ENCODE measurements around the gene KIN. TPM values are rescaled to one million over a fixed set of nuclear protein-coding genes. Genes with fewer than 3 reads are reported as not detected.
"Not testable (repeated sequence)": the region's sequence is repeated elsewhere in the genome, so short reads cannot be mapped to it uniquely, and the experiment has no call there.

Gene KIN
- polyA plus RNA-seq, 2 of the 4 experiments (the other 2 are of a cell fraction), result 8.3 to 19.0 TPM

DNA sequence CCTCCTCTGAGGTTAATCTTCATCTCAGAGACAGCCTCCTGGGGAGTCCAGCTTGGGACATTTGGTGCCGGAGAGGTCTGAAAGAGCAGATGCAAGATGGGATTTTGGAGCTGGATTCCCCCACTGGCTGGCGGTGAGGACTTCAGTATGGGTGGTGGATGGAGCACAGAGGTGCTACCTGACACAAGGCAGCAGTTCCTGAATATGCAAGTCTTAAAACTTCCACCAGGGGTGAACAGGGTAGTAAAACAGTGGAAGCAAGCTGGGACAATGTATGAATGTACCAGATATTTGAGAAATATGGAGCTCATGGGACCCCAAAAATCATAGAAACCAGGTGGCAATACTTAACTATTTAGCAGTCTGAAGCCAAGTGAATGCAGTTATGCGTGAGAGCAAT lies 25.7 kb upstream of the KIN start (continued):
- TF ChIP-seq, protein P1, sequence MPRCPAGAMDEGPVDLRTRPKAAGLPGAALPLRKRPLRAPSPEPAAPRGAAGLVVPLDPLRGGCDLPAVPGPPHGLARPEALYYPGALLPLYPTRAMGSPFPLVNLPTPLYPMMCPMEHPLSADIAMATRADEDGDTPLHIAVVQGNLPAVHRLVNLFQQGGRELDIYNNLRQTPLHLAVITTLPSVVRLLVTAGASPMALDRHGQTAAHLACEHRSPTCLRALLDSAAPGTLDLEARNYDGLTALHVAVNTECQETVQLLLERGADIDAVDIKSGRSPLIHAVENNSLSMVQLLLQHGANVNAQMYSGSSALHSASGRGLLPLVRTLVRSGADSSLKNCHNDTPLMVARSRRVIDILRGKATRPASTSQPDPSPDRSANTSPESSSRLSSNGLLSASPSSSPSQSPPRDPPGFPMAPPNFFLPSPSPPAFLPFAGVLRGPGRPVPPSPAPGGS (IDR thresholded peaks at IDR 0.05), result no peak
- TF ChIP-seq HOXA7 (CRISPR knock-in tag; IDR thresholded peaks at IDR 0.05), result no peak
- TF ChIP-seq, protein P2, sequence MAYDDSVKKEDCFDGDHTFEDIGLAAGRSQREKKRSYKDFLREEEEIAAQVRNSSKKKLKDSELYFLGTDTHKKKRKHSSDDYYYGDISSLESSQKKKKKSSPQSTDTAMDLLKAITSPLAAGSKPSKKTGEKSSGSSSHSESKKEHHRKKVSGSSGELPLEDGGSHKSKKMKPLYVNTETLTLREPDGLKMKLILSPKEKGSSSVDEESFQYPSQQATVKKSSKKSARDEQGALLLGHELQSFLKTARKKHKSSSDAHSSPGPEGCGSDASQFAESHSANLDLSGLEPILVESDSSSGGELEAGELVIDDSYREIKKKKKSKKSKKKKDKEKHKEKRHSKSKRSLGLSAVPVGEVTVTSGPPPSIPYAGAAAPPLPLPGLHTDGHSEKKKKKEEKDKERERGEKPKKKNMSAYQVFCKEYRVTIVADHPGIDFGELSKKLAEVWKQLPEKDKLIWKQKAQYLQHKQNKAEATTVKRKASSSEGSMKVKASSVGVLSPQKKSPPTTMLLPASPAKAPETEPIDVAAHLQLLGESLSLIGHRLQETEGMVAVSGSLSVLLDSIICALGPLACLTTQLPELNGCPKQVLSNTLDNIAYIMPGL (CRISPR knock-in tag; IDR thresholded peaks at IDR 0.05; ENCODE audit: borderline replicate concordance), result no peak
- no peak for TF ChIP-seq KDM1A (IDR thresholded peaks at IDR 0.05; ENCODE audit: low read depth)
- TF ChIP-seq ZSCAN20 (CRISPR knock-in tag; IDR thresholded peaks at IDR 0.05), result no peak
- no peak for TF ChIP-seq JUNB (IDR thresholded peaks at IDR 0.05)
- no peak for TF ChIP-seq RCOR1 (IDR thresholded peaks at IDR 0.05; ENCODE audit: low read depth, low read length)
- no peak for TF ChIP-seq RARB (CRISPR knock-in tag; IDR thresholded peaks at IDR 0.05)
- no peak for TF ChIP-seq POLR2A (IDR thresholded peaks at IDR 0.05; ENCODE audit: low read length)
- TF ChIP-seq, protein P3, sequence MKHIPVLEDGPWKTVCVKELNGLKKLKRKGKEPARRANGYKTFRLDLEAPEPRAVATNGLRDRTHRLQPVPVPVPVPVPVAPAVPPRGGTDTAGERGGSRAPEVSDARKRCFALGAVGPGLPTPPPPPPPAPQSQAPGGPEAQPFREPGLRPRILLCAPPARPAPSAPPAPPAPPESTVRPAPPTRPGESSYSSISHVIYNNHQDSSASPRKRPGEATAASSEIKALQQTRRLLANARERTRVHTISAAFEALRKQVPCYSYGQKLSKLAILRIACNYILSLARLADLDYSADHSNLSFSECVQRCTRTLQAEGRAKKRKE (CRISPR knock-in tag; IDR thresholded peaks at IDR 0.05; ENCODE audit: low read depth), result no peak

DNA sequence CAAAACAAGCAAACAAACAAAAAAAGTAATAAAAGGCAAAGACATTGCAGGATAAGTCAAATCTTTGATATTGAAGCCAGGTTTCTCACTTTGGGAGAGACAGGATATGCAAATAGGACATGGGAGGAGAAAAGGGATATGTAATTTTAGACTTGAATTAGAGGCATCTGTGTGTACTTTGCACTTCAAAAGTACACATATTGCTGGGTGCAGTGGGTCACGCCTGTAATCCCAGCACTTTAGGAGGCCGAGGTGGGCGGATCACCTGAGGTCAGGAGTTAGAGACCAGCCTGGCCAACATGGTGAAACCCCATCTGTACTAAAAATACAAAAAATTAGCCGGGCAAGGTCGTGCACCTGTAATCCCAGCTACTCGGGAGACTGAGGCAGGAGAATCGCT lies 23.9 kb upstream of the KIN start:
- 60% methylated on average over 7 of the region's 7 CpGs for WGBS (ENCODE audit: missing lambda C conversion rate)
- H3K27ac ChIP-seq; H3K9me3 ChIP-seq; H3K4me2 ChIP-seq; ATAC-seq; FAIRE-seq; H3K4me1 ChIP-seq; DNase-seq (ENCODE audit: low read depth in 1 of 2, low spot score in 1 of 2); POLR2A ChIA-PET; H3K4me3 ChIP-seq: not testable (repeated sequence)
- CTCF ChIA-PET, result interaction anchor here (1.3 kb wide), 1 partner anchor 24 kb away, joined by 3 read pairs; the partner anchor contains the start of genes ATP5F1C and KIN

DNA sequence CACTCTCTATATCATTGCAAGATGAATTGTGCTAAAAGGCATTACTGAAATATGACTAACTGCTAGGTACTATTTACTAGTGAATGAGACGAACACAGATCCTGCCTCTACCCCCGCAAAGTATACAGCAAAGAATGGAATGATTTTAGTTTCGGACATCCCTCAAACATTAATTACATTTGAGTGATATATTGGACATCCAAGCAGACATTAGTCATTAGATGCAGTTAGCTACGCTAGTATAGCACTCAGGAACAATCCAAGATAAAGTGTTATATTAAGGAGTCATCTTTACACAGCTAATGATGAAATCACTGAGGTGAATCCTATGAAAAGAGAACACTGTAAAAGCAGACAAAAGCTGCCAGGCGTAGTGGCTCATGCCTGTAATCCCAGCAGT lies 23.2 kb upstream of the KIN start:
- no peak for TF ChIP-seq NR3C1 (IDR thresholded peaks at IDR 0.05)
- no peak for TF ChIP-seq ZSCAN20 (CRISPR knock-in tag; IDR thresholded peaks at IDR 0.05)
- TF ChIP-seq CBX2 (IDR thresholded peaks at IDR 0.05; ENCODE audit: borderline replicate concordance, low read depth), result no peak
- TF ChIP-seq FOSL2 (IDR thresholded peaks at IDR 0.05), result no peak
- TF ChIP-seq FOSL2 (CRISPR knock-in tag; IDR thresholded peaks at IDR 0.05), result no peak
- TF ChIP-seq, protein P4, sequence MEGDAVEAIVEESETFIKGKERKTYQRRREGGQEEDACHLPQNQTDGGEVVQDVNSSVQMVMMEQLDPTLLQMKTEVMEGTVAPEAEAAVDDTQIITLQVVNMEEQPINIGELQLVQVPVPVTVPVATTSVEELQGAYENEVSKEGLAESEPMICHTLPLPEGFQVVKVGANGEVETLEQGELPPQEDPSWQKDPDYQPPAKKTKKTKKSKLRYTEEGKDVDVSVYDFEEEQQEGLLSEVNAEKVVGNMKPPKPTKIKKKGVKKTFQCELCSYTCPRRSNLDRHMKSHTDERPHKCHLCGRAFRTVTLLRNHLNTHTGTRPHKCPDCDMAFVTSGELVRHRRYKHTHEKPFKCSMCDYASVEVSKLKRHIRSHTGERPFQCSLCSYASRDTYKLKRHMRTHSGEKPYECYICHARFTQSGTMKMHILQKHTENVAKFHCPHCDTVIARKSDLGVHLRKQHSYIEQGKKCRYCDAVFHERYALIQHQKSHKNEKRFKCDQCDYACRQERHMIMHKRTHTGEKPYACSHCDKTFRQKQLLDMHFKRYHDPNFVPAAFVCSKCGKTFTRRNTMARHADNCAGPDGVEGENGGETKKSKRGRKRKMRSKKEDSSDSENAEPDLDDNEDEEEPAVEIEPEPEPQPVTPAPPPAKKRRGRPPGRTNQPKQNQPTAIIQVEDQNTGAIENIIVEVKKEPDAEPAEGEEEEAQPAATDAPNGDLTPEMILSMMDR (IDR thresholded peaks at IDR 0.05), result no peak
- no peak for TF ChIP-seq SMC3 (IDR thresholded peaks at IDR 0.05)
- TF ChIP-seq NFE2L2 (conservative IDR thresholded peaks at IDR 0.05; ENCODE audit: low read length), result no peak
- no peak for TF ChIP-seq RFX5 (IDR thresholded peaks at IDR 0.05)
- TF ChIP-seq MAFK (IDR thresholded peaks at IDR 0.05; ENCODE audit: partially characterized antibody), result no peak
- TF ChIP-seq ZFP36 (IDR thresholded peaks at IDR 0.05; ENCODE audit: borderline replicate concordance, partially characterized antibody), result no peak
- TF ChIP-seq, protein P3 (CRISPR knock-in tag; IDR thresholded peaks at IDR 0.05; ENCODE audit: low read depth), result no peak
- TF ChIP-seq FOXS1 (CRISPR knock-in tag; IDR thresholded peaks at IDR 0.05), result no peak
- no peak for TF ChIP-seq EHMT2 (IDR thresholded peaks at IDR 0.05; ENCODE audit: low read depth)
- TF ChIP-seq, protein P5, sequence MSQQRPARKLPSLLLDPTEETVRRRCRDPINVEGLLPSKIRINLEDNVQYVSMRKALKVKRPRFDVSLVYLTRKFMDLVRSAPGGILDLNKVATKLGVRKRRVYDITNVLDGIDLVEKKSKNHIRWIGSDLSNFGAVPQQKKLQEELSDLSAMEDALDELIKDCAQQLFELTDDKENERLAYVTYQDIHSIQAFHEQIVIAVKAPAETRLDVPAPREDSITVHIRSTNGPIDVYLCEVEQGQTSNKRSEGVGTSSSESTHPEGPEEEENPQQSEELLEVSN (IDR thresholded peaks at IDR 0.05; ENCODE audit: borderline replicate concordance, low read depth), result no peak
- TF ChIP-seq, protein P6, sequence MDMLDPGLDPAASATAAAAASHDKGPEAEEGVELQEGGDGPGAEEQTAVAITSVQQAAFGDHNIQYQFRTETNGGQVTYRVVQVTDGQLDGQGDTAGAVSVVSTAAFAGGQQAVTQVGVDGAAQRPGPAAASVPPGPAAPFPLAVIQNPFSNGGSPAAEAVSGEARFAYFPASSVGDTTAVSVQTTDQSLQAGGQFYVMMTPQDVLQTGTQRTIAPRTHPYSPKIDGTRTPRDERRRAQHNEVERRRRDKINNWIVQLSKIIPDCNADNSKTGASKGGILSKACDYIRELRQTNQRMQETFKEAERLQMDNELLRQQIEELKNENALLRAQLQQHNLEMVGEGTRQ (IDR thresholded peaks at IDR 0.05), result no peak
- Histone ChIP-seq H3K4me2 (no peak overlapping the region), H3K27ac (no peak overlapping the region), H3K9me3 (no peaks in the 10 kb centered on the region), H3K4me3 (no peak overlapping the region), H3K4me1 (no peaks in the 10 kb centered on the region)
- ATAC-seq (no peak; a peak in 1 of 6 replicates), FAIRE-seq (no peak), DNase-seq (ENCODE audit: low read depth in 1 of 2, low spot score in 1 of 2) (no peak)
- ChIA-PET CTCF (interaction anchor here (1.0 kb wide), 1 partner anchor 10 kb away, joined by 3 read pairs; no protein-coding TSS in a partner anchor), POLR2A (no interaction called here)
- WGBS (ENCODE audit: missing lambda C conversion rate), result 81% methylated on average over 5 of the region's 5 CpGs
